Measurements from ENCODE around the gene FHL3.

FHL3 gene

GRCh38 chr1:38030596-38031512 is 25.5 kb upstream of the FHL3 start:
- H3K4me3 ChIP-seq (ENCODE audit: low read length) = no peak overlapping the region
- no peak for DNase-seq (ENCODE audit: low read depth)
- TF ChIP-seq CTCF (IDR thresholded peaks at IDR 0.05; ENCODE audit: insufficient read depth, low read depth, low read length, missing control alignments) = no peak

DNA sequence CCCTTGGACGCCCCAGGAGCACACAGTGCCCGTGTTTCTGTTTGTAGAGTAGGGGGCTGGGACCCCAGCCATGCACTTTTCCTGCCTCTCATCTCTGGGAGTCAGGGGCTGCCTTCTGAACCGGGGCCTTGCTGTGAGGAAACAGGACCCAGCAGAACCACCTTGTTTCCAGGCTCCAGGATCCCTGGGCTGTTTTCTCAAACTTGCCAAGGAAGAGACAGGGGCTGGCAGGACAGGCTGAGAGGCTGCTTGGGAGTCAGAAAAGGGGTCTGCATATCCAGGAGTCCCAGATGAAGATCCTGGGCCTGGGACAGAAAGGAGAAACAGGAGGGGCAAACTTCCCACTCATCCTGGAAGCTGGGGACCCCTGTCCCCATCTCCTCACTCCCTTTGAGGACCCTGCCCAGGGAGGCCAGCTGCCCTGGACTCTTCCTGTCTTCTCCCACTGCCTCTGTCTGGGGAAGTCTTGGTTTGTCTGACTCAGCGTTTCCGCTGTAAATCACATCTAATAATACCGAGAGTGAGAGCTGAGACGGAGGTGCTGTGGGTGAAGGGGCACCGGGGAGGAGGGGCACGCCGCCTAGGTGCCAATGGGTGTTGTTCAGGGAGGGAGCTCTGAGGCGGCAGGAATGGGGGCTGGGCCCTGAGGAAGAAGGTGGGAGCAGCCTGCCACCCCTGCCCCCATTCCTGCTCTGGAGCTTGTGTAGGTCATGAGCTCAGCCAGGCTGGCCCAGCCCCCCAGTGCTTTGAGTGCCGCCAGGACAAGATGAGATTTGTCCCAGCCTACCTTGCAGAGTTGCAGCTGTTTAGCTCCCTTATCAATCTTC is 24.6 kb upstream of the FHL3 start:
- H3K4me3 ChIP-seq (ENCODE audit: low read length) = no peak overlapping the region
- DNase-seq (ENCODE audit: low read depth) = peak; percentile 80
- no peak for TF ChIP-seq CTCF (IDR thresholded peaks at IDR 0.05; ENCODE audit: insufficient read depth, low read depth, low read length, missing control alignments)

DNA sequence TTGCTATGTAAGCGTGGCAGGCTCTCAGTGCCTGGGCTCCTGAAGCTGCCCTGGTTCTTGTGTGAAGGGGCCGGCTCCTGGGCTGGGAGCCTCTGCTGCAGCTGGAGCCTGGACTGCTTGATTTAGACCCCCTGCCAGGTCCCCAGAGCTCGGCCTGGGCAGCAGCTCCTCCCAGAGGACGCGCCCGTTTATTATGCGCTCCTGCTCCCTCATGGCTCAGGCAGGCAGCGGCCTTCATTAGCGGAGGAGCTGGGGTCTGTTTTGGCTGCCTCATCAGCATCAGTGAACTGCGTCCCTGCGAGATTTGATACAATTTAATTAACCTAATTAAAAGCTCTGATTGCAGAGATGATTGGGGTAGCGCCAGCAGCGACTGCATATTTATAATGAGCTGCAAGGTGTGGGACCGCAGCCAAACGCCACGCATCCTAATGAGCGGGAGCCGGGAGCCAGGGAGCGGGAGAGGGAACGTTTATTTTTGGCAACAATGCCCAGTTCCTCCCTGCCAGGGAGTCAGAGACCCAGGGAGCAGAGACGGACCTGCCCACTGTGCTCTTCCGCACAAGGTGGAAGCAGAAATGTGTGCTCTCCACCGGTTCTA is 23.9 kb upstream of the FHL3 start:
- no peak for DNase-seq (ENCODE audit: low read depth)
- no peak overlapping the region for H3K4me3 ChIP-seq (ENCODE audit: low read length)
- TF ChIP-seq CTCF (IDR thresholded peaks at IDR 0.05; ENCODE audit: insufficient read depth, low read depth, low read length, missing control alignments) = no peak

- no peak for TF ChIP-seq CTCF (IDR thresholded peaks at IDR 0.05; ENCODE audit: insufficient read depth, low read depth, low read length, missing control alignments)
- no peak overlapping the region for H3K4me3 ChIP-seq (ENCODE audit: low read length)
- no peak for DNase-seq (ENCODE audit: low read depth)
Observed at GRCh38 chr1:38028671-38029070, 23.4 kb upstream of the FHL3 start.

GRCh38 chr1:38028105-38028591 is 22.8 kb upstream of the FHL3 start:
- no peak overlapping the region for H3K4me3 ChIP-seq (ENCODE audit: low read length)
- no peak for TF ChIP-seq CTCF (IDR thresholded peaks at IDR 0.05; ENCODE audit: insufficient read depth, low read depth, low read length, missing control alignments)
- DNase-seq (ENCODE audit: low read depth) = peak; percentile 89

DNA sequence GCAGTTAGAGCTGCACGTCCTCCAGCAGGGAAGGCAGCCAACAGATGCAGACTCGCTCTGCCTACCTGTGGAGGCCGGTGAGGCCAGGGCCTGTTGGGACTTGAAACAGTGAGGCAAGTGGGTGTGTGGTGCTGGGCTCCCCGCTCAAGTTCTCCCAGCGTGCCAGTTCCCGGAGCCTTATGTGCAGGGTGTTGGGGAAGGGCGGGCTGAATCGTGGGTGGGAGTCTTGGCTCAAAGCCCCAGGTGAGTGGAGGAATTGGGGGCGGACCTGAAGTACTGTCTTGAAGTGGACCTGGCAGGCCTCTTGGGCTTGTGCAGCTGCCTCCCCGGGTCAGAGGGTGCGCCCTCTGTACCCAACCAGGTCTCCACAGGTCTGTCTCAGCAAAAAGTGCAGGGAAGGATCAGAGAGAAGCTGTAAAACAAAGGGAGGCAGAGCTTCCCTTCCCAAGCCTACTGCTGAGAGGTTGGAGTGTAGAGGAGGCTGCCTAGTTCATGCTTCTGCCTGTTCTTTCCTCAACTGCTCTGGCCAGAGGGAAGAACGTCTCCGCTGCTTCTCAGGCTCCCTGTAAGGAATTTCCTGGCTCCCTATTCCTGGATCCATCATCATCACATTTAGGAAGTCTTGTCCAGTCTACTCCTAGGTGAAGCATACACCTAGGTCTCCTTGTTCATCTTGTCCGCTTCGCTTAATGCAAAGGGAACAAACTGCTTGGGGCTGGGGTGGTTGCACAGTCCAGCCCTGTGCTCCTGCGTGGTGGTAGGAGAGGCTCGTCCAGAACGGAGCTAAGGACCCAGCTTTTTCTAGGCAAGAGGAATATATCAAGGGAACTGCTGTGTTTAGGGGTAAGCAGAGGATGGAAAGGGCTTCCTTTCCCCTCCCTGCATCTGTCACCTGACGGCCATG is 22.1 kb upstream of the FHL3 start:
- TF ChIP-seq CTCF (IDR thresholded peaks at IDR 0.05; ENCODE audit: insufficient read depth, low read depth, low read length, missing control alignments) = no peak
- peak; percentile 99 for DNase-seq (ENCODE audit: low read depth)
- H3K4me3 ChIP-seq (ENCODE audit: low read length) = peak overlapping the region; percentile 21

All from epithelial cell of esophagus (primary cell).